GM12878 (cell line): ENCODE data around the gene CXXC5.

Source experiments
- BRCA1 ChIP-seq: IDR thresholded peaks from 2 replicates; pipeline ENCODE4 v1.6.1; 2011; ENCODE audit warnings: low read depth, low read length, improper control_type of control experiment
- CTCF ChIP-seq, 3 experiments: IDR thresholded peaks in 2 of 3; conservative IDR thresholded peaks in 1 of 3; 2 replicates each; pipeline ENCODE4 v1.5.1; 2011; ENCODE audit warnings: low read depth in 3 of 3, low read length in 3 of 3, mild to moderate bottlenecking in 3 of 3, control low read depth in 2 of 3, moderate library complexity in 2 of 3, inconsistent platforms in 1 of 3, mixed read lengths in 1 of 3; ENCODE audit not compliant: control insufficient read depth in 2 of 3, insufficient read depth in 1 of 3; ENCODE audit errors: extremely low read depth in 1 of 3
- EZH2 ChIP-seq: IDR thresholded peaks from 2 replicates; pipeline ENCODE4 v1.6.1; 2012; ENCODE audit warnings: low read depth, mild to moderate bottlenecking, control low read depth, inconsistent platforms, low read length, borderline replicate concordance; ENCODE audit not compliant: control insufficient read depth
- MAX ChIP-seq: IDR thresholded peaks from 2 replicates; pipeline ENCODE4 v1.6.1; 2012; ENCODE audit warnings: low read depth, low read length, improper control_type of control experiment
- NFXL1 ChIP-seq: fragments of 450-650 bp; IDR thresholded peaks from 2 replicates; pipeline ENCODE4 v1.6.1; 2017; ENCODE audit warnings: antibody characterized with exemption, mild to moderate bottlenecking, borderline replicate concordance
- PBX3 ChIP-seq: IDR thresholded peaks from 2 replicates; pipeline ENCODE4 v1.6.1; 2011; ENCODE audit warnings: mild to moderate bottlenecking, low read depth, low read length, moderate library complexity; ENCODE audit not compliant: insufficient replicate concordance
- POLR2AphosphoS5 ChIP-seq: IDR thresholded peaks from 2 replicates; pipeline ENCODE4 v1.6.1; 2011; ENCODE audit warnings: mild to moderate bottlenecking, low read length, inconsistent platforms
- SREBF2 ChIP-seq: IDR thresholded peaks from 2 replicates; pipeline ENCODE4 v1.6.1; 2012; ENCODE audit warnings: mild to moderate bottlenecking, low read length
- TAF1 ChIP-seq: IDR thresholded peaks from 2 replicates; pipeline ENCODE4 v1.6.1; 2011; ENCODE audit warnings: mild to moderate bottlenecking, low read depth, low read length, borderline replicate concordance

- TF ChIP-seq CTCF (IDR thresholded peaks at IDR 0.05 in 2 of 3, conservative IDR thresholded peaks at IDR 0.05 in 1 of 3; ENCODE audit: control insufficient read depth in 2 of 3, extremely low read depth in 1 of 3, insufficient read depth in 1 of 3, low read depth in 3 of 3, low read length in 3 of 3) (no peak), TAF1 (no peak), NFXL1 (no peak), EZH2 (no peak), SREBF2 (no peak), BRCA1 (no peak), MAX (no peak), POLR2AphosphoS5 (no peak), PBX3 (no peak)
These were observed 16.7 kb downstream of the CXXC5 start for GRCh38 chr5:139664727-139665351.
